AG10803 (cell line): ENCODE results near the gene DDX51.

Experiments used
- DNase-seq: peaks from one replicate; pipeline ENCODE4 v3.0.0; 2010; ENCODE audit warnings: low read depth
- H3K4me3 ChIP-seq: 2 replicates; pipeline ENCODE4 v1.5.1; 2011; ENCODE audit warnings: mild to moderate bottlenecking, low read length, control low read depth
- CTCF ChIP-seq: conservative IDR thresholded peaks from 2 replicates; pipeline ENCODE4 v1.5.1; 2011; ENCODE audit warnings: mild to moderate bottlenecking, low read length, control low read depth, inconsistent platforms

DDX51 gene

GRCh38 chr12:132160016-132160415 lies 15.9 kb upstream of the DDX51 start:
- TF ChIP-seq CTCF = no peak
- no peak for DNase-seq
- no peak overlapping the region for H3K4me3 ChIP-seq

GRCh38 chr12:132159555-132160003 lies 15.5 kb upstream of the DDX51 start:
- no peak overlapping the region for H3K4me3 ChIP-seq
- DNase-seq = no peak
- TF ChIP-seq CTCF = no peak

- no peak for TF ChIP-seq CTCF
- DNase-seq = no peak
- H3K4me3 ChIP-seq = no peak overlapping the region
Measured at GRCh38 chr12:132158677-132159554, 14.8 kb upstream of the DDX51 start.

GRCh38 chr12:132157733-132158409 lies 13.8 kb upstream of the DDX51 start:
- no peak for TF ChIP-seq CTCF
- H3K4me3 ChIP-seq = no peak overlapping the region
- DNase-seq = no peak

GRCh38 chr12:132156573-132157325 lies 12.6 kb upstream of the DDX51 start:
- H3K4me3 ChIP-seq = no peak overlapping the region
- TF ChIP-seq CTCF = no peak
- no peak for DNase-seq

- no peak for TF ChIP-seq CTCF
- no peak for DNase-seq
- H3K4me3 ChIP-seq = no peak overlapping the region
Measured at GRCh38 chr12:132155771-132156572, 11.9 kb upstream of the DDX51 start.
